HepG2 (cell line): ENCODE measurements around the gene ZBTB46. TPM values are rescaled to one million over a fixed set of nuclear protein-coding genes. Genes with fewer than 3 reads are reported as not detected.
A peak's percentile ranks its signal among the peaks of the same experiment; 100 is the strongest.

Experiments used
- HOXA5 ChIP-seq: sonication (generic); formaldehyde crosslinking; IDR thresholded peaks from 2 replicates; pipeline ENCODE4 v1.4.0; 2020; ENCODE audit warnings: missing genetic modification reagents
- MBNL3 ChIP-seq: fragments of 250-450 bp; sonication (Bioruptor Pico); conservative IDR thresholded peaks from 2 replicates; pipeline ENCODE4 v1.8.0; 2022; ENCODE audit warnings: mild to moderate bottlenecking, inconsistent platforms
- PTBP1 ChIP-seq: fragments of 200-400 bp; formaldehyde crosslinking; IDR thresholded peaks from 2 replicates; pipeline ENCODE4 v1.6.1; 2018; ENCODE audit warnings: low read length, low read depth; ENCODE audit not compliant: poor library complexity, severe bottlenecking
- REPIN1 ChIP-seq: sonication (generic); formaldehyde crosslinking; IDR thresholded peaks from 2 replicates; pipeline ENCODE4 v1.8.0; 2022; ENCODE audit warnings: missing genetic modification reagents, low read depth, mild to moderate bottlenecking, borderline replicate concordance
- SOX5 ChIP-seq: IDR thresholded peaks from 2 replicates; pipeline ENCODE4 v1.6.1; 2016; ENCODE audit warnings: borderline replicate concordance
- SUZ12 ChIP-seq: fragments of 150-350 bp; IDR thresholded peaks from 2 replicates; pipeline ENCODE4 v1.6.1; 2014; ENCODE audit warnings: low read depth, low read length
- ZNF20 ChIP-seq: sonication (generic); formaldehyde crosslinking; IDR thresholded peaks from 2 replicates; pipeline ENCODE4 v1.4.0; 2020; ENCODE audit warnings: mild to moderate bottlenecking, moderate library complexity, missing genetic modification reagents
- ZNF746 ChIP-seq: sonication (generic); formaldehyde crosslinking; IDR thresholded peaks from 2 replicates; pipeline ENCODE4 v1.8.0; 2022; ENCODE audit warnings: mild to moderate bottlenecking, missing genetic modification reagents
- ZNF761 ChIP-seq: sonication (generic); formaldehyde crosslinking; conservative IDR thresholded peaks from 2 replicates; pipeline ENCODE4 v1.4.0; 2020; ENCODE audit warnings: mild to moderate bottlenecking, missing genetic modification reagents
- polyA plus RNA-seq, 8 experiments: library from polyadenylated mRNA; depleted of rRNA in 3 of 8; stranded (reverse) in 7 of 8; unstranded in 1 of 8; fragments of >200 nt; fragmentation: Illumina TruSeq in 4 of 8; extraction: Trizol in 4 of 8; gene quantifications; 2 replicates each; pipeline versions ENCODE4 v1.2.1 to v1.2.3, GENCODE V29; 2011 to 2016; ENCODE audit warnings: low read depth in 4 of 8, missing spikeins in 1 of 8, mixed read lengths in 1 of 8; ENCODE audit not compliant: insufficient read depth in 1 of 8
- total RNA-seq, 5 experiments: library from RNA; depleted of rRNA; stranded (reverse); fragments of >200 nt; fragmentation: Illumina TruSeq; extraction: Trizol; gene quantifications; 2 replicates each; pipeline ENCODE4 v1.2.3, GENCODE V29; 2016; ENCODE audit warnings: low read depth in 1 of 5
- TF ChIP-seq, protein P1 (sequence below): sonication (generic); formaldehyde crosslinking; IDR thresholded peaks from 2 replicates; pipeline ENCODE4 v1.9.0; 2021; ENCODE audit warnings: missing genetic modification reagents, mild to moderate bottlenecking, borderline replicate concordance
- TF ChIP-seq, protein P2 (sequence below), 2 experiments: sonication (generic) in 1 of 2; formaldehyde crosslinking in 1 of 2; IDR thresholded peaks; 2 replicates each; pipeline versions ENCODE4 v1.5.1 to v1.6.1; 2011 to 2020; ENCODE audit warnings: borderline replicate concordance in 1 of 2, low read depth in 1 of 2, low read length in 1 of 2, mild to moderate bottlenecking in 1 of 2, missing genetic modification reagents in 1 of 2, moderate library complexity in 1 of 2
- TF ChIP-seq, protein P3 (sequence below): sonication (generic); formaldehyde crosslinking; IDR thresholded peaks from 2 replicates; pipeline ENCODE4 v1.4.0; 2020; ENCODE audit warnings: missing genetic modification reagents, low read depth, mild to moderate bottlenecking, borderline replicate concordance
- TF ChIP-seq, protein P4 (sequence below): IDR thresholded peaks from 2 replicates; pipeline ENCODE4 v1.6.1; 2018; ENCODE audit warnings: missing genetic modification reagents, mild to moderate bottlenecking, missing compliant biosample characterization
- TF ChIP-seq, protein P5 (sequence below): sonication (generic); formaldehyde crosslinking; IDR thresholded peaks from 2 replicates; pipeline ENCODE4 v1.9.0; 2022; ENCODE audit warnings: missing genetic modification reagents, mild to moderate bottlenecking, borderline replicate concordance
- TF ChIP-seq, protein P6 (sequence below): sonication (generic); formaldehyde crosslinking; IDR thresholded peaks from 2 replicates; pipeline ENCODE4 v1.4.0; 2020; ENCODE audit warnings: missing genetic modification reagents, borderline replicate concordance
- TF ChIP-seq, protein P7 (sequence below): sonication (generic); formaldehyde crosslinking; IDR thresholded peaks from 2 replicates; pipeline ENCODE4 v1.5.0; 2020; ENCODE audit warnings: missing genetic modification reagents, mild to moderate bottlenecking, borderline replicate concordance

The ZBTB46 gene
- total and polyA plus RNA-seq, 2 of the 13 experiments (the other 11 are each of a cell fraction or from before 2014, with no cell fraction given): 1.6 to 13.5 TPM

DNA sequence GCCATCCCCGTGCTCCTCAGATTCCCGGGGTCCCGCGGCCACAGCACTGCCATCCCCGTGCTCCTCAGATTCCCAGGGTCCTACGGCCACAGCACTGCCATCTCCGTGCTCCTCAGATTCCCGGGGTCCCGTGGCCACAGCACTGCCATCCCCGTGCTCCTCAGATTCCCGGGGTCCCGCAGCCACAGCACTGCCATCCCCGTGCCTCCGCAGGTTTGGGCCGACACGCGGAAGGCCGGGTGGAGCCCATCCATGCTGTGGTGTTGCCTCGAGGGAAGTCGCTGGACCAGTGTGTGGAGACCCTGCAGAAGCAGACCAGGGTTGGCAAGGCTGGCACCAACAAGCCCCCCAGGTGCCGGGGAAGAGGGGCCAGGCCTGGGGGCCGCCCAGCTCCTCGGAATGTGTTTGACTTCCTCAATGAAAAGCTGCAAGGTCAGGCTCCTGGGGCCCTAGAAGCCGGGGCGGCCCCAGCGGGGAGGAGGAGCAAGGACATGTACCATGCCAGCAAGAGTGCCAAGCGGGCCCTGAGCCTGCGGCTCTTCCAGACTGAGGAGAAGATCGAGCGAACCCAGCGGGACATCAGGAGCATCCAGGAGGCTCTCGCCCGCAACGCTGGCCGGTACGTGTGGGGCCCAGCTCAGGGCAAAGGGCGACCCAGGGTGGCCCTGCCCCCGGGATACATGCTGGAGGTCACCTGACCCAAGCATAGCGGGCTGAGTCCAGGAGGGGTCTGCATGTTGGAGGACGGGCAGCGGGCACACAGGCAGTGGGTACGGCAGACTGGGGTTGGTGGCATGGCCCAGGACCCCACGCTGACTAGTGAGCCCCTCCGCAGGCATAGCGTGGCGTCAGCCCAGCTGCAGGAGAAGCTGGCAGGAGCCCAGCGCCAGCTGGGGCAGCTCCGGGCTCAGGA is 95.9 kb downstream of the ZBTB46 start (continued):
- TF ChIP-seq, protein P1, sequence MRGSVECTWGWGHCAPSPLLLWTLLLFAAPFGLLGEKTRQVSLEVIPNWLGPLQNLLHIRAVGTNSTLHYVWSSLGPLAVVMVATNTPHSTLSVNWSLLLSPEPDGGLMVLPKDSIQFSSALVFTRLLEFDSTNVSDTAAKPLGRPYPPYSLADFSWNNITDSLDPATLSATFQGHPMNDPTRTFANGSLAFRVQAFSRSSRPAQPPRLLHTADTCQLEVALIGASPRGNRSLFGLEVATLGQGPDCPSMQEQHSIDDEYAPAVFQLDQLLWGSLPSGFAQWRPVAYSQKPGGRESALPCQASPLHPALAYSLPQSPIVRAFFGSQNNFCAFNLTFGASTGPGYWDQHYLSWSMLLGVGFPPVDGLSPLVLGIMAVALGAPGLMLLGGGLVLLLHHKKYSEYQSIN (CRISPR knock-in tag): no peak
- TF ChIP-seq, protein P2, sequence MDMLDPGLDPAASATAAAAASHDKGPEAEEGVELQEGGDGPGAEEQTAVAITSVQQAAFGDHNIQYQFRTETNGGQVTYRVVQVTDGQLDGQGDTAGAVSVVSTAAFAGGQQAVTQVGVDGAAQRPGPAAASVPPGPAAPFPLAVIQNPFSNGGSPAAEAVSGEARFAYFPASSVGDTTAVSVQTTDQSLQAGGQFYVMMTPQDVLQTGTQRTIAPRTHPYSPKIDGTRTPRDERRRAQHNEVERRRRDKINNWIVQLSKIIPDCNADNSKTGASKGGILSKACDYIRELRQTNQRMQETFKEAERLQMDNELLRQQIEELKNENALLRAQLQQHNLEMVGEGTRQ (IDR thresholded peaks at IDR 0.05; ENCODE audit: low read depth, low read length): peak; percentile 42
- TF ChIP-seq, protein P2 (CRISPR knock-in tag; IDR thresholded peaks at IDR 0.05; ENCODE audit: borderline replicate concordance): peak; percentile 68; the same call in 1 of the 2 replicates
- TF ChIP-seq ZNF20 (CRISPR knock-in tag) (no peak), REPIN1 (CRISPR knock-in tag) (no peak), ZNF746 (no peak), SUZ12 (no peak), PTBP1 (no peak), HOXA5 (CRISPR knock-in tag) (no peak), ZNF761 (no peak), SOX5 (CRISPR knock-in tag) (no peak), MBNL3 (CRISPR knock-in tag) (no peak)
- TF ChIP-seq, protein P3, sequence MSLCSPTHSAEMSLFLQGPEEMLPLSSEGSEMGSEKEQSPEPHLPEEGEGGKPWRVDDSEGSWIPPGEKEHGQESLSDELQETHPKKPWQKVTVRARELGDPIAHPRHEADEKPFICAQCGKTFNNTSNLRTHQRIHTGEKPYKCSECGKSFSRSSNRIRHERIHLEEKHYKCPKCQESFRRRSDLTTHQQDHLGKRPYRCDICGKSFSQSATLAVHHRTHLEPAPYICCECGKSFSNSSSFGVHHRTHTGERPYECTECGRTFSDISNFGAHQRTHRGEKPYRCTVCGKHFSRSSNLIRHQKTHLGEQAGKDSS (CRISPR knock-in tag): no peak
- TF ChIP-seq, protein P4, sequence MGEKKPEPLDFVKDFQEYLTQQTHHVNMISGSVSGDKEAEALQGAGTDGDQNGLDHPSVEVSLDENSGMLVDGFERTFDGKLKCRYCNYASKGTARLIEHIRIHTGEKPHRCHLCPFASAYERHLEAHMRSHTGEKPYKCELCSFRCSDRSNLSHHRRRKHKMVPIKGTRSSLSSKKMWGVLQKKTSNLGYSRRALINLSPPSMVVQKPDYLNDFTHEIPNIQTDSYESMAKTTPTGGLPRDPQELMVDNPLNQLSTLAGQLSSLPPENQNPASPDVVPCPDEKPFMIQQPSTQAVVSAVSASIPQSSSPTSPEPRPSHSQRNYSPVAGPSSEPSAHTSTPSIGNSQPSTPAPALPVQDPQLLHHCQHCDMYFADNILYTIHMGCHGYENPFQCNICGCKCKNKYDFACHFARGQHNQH (CRISPR knock-in tag): no peak
- TF ChIP-seq, protein P5, sequence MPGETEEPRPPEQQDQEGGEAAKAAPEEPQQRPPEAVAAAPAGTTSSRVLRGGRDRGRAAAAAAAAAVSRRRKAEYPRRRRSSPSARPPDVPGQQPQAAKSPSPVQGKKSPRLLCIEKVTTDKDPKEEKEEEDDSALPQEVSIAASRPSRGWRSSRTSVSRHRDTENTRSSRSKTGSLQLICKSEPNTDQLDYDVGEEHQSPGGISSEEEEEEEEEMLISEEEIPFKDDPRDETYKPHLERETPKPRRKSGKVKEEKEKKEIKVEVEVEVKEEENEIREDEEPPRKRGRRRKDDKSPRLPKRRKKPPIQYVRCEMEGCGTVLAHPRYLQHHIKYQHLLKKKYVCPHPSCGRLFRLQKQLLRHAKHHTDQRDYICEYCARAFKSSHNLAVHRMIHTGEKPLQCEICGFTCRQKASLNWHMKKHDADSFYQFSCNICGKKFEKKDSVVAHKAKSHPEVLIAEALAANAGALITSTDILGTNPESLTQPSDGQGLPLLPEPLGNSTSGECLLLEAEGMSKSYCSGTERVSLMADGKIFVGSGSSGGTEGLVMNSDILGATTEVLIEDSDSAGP (CRISPR knock-in tag): no peak; the same call in 1 of the 2 replicates
- TF ChIP-seq, protein P6, sequence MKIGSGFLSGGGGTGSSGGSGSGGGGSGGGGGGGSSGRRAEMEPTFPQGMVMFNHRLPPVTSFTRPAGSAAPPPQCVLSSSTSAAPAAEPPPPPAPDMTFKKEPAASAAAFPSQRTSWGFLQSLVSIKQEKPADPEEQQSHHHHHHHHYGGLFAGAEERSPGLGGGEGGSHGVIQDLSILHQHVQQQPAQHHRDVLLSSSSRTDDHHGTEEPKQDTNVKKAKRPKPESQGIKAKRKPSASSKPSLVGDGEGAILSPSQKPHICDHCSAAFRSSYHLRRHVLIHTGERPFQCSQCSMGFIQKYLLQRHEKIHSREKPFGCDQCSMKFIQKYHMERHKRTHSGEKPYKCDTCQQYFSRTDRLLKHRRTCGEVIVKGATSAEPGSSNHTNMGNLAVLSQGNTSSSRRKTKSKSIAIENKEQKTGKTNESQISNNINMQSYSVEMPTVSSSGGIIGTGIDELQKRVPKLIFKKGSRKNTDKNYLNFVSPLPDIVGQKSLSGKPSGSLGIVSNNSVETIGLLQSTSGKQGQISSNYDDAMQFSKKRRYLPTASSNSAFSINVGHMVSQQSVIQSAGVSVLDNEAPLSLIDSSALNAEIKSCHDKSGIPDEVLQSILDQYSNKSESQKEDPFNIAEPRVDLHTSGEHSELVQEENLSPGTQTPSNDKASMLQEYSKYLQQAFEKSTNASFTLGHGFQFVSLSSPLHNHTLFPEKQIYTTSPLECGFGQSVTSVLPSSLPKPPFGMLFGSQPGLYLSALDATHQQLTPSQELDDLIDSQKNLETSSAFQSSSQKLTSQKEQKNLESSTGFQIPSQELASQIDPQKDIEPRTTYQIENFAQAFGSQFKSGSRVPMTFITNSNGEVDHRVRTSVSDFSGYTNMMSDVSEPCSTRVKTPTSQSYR (CRISPR knock-in tag): peak; percentile 72; the same call in 1 of the 2 replicates
- TF ChIP-seq, protein P7, sequence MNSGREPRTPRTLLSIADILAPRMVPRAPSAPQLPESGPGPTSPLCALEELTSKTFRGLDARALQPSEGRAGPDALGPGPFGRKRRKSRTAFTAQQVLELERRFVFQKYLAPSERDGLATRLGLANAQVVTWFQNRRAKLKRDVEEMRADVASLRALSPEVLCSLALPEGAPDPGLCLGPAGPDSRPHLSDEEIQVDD (CRISPR knock-in tag): no peak
